ENCODE measurements around the gene CLCN4.

The CLCN4 gene

DNA sequence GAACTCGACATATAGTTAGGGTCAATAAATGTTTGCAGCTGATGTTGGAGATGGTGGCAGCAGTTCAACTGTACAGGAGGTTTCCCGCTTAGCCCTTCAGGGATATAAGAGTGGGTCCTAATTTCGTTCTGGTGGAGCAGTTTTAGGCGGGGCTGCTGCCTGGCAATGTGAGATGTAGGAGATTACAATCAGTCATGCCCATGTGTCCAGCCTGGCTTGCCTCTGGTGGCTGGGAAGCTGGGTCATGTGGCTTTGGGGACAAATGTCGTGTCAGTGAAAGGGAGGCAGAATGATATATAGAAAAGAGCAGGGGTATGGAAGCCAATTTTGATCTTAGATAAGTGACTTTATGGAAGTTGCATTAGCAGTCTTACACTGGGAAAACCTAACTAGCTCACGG lies 129.4 kb downstream of the CLCN4 start:
- TF ChIP-seq, protein P1, sequence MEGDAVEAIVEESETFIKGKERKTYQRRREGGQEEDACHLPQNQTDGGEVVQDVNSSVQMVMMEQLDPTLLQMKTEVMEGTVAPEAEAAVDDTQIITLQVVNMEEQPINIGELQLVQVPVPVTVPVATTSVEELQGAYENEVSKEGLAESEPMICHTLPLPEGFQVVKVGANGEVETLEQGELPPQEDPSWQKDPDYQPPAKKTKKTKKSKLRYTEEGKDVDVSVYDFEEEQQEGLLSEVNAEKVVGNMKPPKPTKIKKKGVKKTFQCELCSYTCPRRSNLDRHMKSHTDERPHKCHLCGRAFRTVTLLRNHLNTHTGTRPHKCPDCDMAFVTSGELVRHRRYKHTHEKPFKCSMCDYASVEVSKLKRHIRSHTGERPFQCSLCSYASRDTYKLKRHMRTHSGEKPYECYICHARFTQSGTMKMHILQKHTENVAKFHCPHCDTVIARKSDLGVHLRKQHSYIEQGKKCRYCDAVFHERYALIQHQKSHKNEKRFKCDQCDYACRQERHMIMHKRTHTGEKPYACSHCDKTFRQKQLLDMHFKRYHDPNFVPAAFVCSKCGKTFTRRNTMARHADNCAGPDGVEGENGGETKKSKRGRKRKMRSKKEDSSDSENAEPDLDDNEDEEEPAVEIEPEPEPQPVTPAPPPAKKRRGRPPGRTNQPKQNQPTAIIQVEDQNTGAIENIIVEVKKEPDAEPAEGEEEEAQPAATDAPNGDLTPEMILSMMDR (IDR thresholded peaks at IDR 0.05): no peak
- TF ChIP-seq ZFX (IDR thresholded peaks at IDR 0.05; ENCODE audit: borderline replicate concordance): no peak
- no peak overlapping the region for H3K27ac ChIP-seq

All from 22Rv1 (cell line).